Nephron (organoid): ENCODE measurements around the gene ASTL.

Source experiments
- H3K27ac Mint-ChIP-seq, 3 experiments: 2 replicates each; pipeline ENCODE4 v1.8.0; 2020; ENCODE audit warnings: mixed read lengths in 3 of 3, mild to moderate bottlenecking in 2 of 3, moderate library complexity in 1 of 3
- H3K27me3 Mint-ChIP-seq: 2 replicates; pipeline ENCODE4 v1.8.0; 2021; ENCODE audit warnings: low read depth, mild to moderate bottlenecking, moderate library complexity, mixed read lengths
- H3K36me3 Mint-ChIP-seq: 2 replicates; pipeline ENCODE4 v1.8.0; 2020; ENCODE audit warnings: low read depth, mixed read lengths
- H3K4me1 Mint-ChIP-seq: 2 replicates; pipeline ENCODE4 v1.8.0; 2020; ENCODE audit warnings: mixed read lengths
- H3K4me3 Mint-ChIP-seq, 3 experiments: 2 replicates each; pipeline ENCODE4 v1.8.0; 2020; ENCODE audit warnings: mild to moderate bottlenecking in 3 of 3, mixed read lengths in 3 of 3, moderate library complexity in 2 of 3
- H3K9me3 Mint-ChIP-seq: 2 replicates; pipeline ENCODE4 v1.8.0; 2020; ENCODE audit warnings: mixed read lengths
- CTCF ChIP-seq, 3 experiments: fragments of 200-600 bp; sonication (generic); IDR thresholded peaks; one replicate each; pipeline ENCODE4 v1.5.0; 2021; ENCODE audit warnings: antibody characterized with exemption in 3 of 3; ENCODE audit not compliant: unreplicated experiment in 3 of 3

Gene ASTL

DNA sequence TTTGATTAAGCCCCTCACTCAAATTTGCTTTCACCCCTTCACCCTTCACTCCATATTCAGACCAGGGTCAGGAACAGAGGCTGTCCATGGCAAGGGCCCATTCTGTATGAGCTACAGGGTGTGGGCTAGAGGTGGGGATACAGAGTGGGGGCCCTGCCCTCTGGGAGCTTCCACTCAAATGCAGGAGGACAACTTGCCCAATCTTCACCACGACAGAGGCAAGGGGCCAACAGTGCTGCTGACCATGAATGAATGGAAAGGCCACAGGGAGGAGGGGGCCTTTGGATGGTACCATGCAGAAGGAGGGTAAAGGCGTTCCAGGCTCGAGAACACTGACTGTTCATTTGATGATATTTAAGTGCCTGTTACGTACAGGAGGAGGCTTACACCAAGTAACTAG is 44.8 kb downstream of the ASTL start:
- H3K27me3 Mint-ChIP-seq = peaks cover 14% of the 10 kb centered on the region
- no peak for TF ChIP-seq CTCF (IDR thresholded peaks at IDR 0.05; ENCODE audit: unreplicated experiment in 3 of 3)
- no peaks in the 10 kb centered on the region for H3K36me3 Mint-ChIP-seq
- H3K9me3 Mint-ChIP-seq = peaks cover 6% of the 10 kb centered on the region
- no peak overlapping the region for H3K4me3 Mint-ChIP-seq
- H3K27ac Mint-ChIP-seq = no peak overlapping the region
- H3K4me1 Mint-ChIP-seq = peaks cover 8% of the 10 kb centered on the region

- Mint-ChIP-seq H3K27ac (no peak overlapping the region), H3K4me1 (peaks cover 8% of the 10 kb centered on the region), H3K9me3 (peaks cover 6% of the 10 kb centered on the region), H3K36me3 (no peaks in the 10 kb centered on the region), H3K27me3 (peaks cover 14% of the 10 kb centered on the region), H3K4me3 (no peak overlapping the region)
- TF ChIP-seq CTCF (IDR thresholded peaks at IDR 0.05; ENCODE audit: unreplicated experiment in 3 of 3) = no peak
These were observed 45.4 kb downstream of the ASTL start for GRCh38 chr2:96092951-96093350.

GRCh38 chr2:96092573-96092877 is 45.8 kb downstream of the ASTL start:
- H3K9me3 Mint-ChIP-seq = peaks cover 6% of the 10 kb centered on the region
- H3K27me3 Mint-ChIP-seq = peaks cover 11% of the 10 kb centered on the region
- no peaks in the 10 kb centered on the region for H3K36me3 Mint-ChIP-seq
- peaks cover 8% of the 10 kb centered on the region for H3K4me1 Mint-ChIP-seq
- no peak overlapping the region for H3K27ac Mint-ChIP-seq
- TF ChIP-seq CTCF (IDR thresholded peaks at IDR 0.05; ENCODE audit: unreplicated experiment in 3 of 3) = no peak
- H3K4me3 Mint-ChIP-seq = no peak overlapping the region

DNA sequence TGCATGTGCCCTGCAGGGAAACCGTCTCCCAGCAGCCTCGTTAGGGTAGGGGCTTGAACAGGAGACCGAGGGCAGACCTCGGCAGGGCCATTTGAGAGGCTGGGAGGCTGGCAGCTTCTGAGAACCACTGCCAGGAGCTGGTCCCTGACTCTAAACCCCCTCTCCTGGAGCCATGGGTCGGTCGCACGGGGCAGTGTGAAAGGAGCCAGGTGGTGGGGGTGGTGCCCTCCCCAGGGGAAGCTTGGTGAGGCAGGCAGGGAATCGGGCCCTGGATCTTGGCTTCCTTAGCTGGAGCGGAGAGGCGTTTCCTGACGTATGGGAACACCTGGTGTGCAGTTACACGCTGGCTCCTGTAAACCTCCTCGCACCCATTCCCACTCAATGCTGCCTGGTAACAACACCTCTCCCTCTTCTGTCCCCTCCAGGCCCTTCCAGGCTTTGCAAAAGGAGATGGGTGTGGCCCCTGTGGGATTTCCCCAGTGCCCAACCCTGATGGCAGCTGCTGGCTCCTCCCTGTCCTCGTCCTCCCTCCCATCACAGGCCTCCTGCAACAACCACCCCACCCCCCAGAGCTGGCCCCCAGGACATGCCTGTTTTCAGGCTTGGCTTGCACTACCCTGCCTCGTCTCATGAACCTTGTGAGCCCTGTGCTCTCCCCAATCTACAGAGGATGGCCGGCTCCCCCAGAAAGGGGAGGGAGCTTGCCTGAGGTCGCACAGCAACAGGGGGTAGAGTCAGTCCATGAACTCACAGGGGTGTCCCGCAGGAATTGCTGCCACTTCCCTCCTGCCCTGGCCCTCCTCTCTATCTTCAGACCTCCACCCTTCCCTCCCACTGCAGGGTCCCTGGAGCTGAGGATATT is 46.4 kb downstream of the ASTL start:
- Mint-ChIP-seq H3K36me3 (no peaks in the 10 kb centered on the region), H3K9me3 (peaks cover 6% of the 10 kb centered on the region), H3K4me3 (no peak overlapping the region), H3K4me1 (peaks cover 8% of the 10 kb centered on the region), H3K27me3 (peaks cover 11% of the 10 kb centered on the region), H3K27ac (no peak overlapping the region)
- no peak for TF ChIP-seq CTCF (IDR thresholded peaks at IDR 0.05; ENCODE audit: unreplicated experiment in 3 of 3)

DNA sequence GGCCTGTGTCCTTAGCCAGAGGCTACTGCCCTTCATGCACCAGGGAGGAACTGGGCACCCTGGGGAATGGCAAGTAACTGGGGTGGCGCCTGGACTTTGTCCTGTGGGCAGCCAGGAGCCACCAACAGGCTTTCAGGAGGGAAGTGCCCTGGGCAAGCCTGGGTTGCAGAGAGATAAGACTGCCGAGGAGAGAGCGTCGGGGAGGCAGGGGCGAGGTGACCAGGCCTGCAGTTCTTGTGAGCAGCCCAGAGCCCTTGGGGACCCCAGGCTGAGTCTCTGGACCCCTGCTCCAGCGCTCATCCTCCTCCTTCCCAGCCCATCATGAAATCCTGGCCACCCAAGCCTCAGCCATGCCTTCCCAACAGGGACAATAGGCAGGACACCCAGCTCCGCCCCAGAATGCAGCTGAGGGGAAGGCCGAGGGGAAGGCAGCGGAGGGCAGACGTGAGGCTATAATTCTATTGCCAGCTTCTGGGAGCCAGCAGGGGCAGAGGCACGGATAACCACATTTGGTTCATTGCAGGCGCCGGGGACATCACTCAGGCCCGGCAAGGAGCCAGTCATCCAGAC is 47.1 kb downstream of the ASTL start:
- no peak for TF ChIP-seq CTCF (IDR thresholded peaks at IDR 0.05; ENCODE audit: unreplicated experiment in 3 of 3)
- H3K9me3 Mint-ChIP-seq = peaks cover 6% of the 10 kb centered on the region
- H3K4me3 Mint-ChIP-seq = no peak overlapping the region
- H3K36me3 Mint-ChIP-seq = no peaks in the 10 kb centered on the region
- no peak overlapping the region for H3K27ac Mint-ChIP-seq
- peaks cover 11% of the 10 kb centered on the region for H3K27me3 Mint-ChIP-seq
- peaks cover 8% of the 10 kb centered on the region for H3K4me1 Mint-ChIP-seq
